Mucosa of gallbladder (tissue), 1 donor: ENCODE measurements around the gene ARHGEF7. TPM values are rescaled to one million over a fixed set of nuclear protein-coding genes. Genes with fewer than 3 reads are reported as not detected.
A peak's percentile ranks its signal among the peaks of the same experiment; 100 is the strongest.
"Not testable (repeated sequence)": the region's sequence is repeated elsewhere in the genome, so short reads cannot be mapped to it uniquely, and the experiment has no call there.

Experiments
- DNase-seq: peaks from one replicate; pipeline ENCODE4 v3.0.0-alpha.2; 2020; ENCODE audit warnings: low spot score
- total RNA-seq: library from RNA; stranded (reverse); gene quantifications from one replicate; pipeline ENCODE4 v1.2.1, GENCODE V29; 2021
- donor health status: DM: no; HTN: no; CAD: no.

Gene ARHGEF7
- total RNA-seq, 1 donor from 2014 or later: 70.7 TPM

DNA sequence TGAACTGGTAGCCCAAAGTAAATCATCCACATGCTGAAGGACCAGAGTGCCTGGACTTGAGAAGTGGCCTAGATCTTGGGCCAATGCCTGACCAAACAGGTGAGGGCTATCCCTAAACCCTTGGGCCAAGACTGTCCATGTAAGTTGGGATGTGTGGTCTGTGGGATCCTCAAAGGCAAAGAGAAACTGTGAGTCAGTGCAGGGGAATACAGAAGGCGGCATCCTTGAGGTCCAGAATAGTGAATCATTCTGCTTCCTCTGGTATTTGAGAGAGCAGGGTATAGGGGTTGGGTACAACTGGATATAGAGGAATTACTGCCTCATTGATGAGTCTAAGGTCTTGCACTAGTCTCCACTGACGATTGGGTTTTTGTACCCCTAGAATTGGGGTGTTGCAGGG, 79.5 kb downstream of the ARHGEF7 start:
- not testable (repeated sequence) for DNase-seq

GRCh38 chr13:111198732-111199378, 83.7 kb downstream of the ARHGEF7 start:
- not testable (repeated sequence) for DNase-seq

DNA sequence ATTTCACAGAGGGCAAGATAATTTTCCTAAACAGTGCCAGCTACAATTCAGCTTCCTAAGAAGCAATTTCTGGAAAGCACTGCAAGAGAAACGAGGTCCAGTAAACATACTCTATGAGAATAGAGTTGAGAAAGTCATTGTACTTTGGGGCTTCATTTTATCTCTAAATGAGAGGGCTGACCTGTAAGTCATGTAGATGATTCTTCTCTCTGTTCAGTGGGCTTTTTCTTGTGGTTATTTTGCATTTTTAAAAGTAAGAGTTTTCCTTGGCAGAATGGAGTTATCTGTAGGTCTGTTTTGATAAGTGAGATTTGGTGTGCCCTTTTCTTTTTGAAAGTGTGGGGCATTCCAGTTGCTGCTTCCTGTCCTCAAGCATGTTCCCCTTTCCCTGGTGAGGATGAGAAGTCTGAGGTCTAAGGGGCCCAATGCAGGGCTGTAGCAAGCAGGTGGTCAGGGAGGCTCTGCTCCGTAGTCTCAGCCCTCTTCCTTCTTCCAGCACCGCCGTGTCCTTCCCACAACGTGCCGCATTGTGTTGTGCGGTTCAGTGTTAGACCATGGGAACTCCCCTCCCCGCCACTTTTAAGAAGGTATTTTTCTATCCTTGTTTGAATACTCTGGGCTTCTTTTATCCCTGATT, 86.3 kb downstream of the ARHGEF7 start:
- no peak for DNase-seq

- no peak for DNase-seq
Measured at GRCh38 chr13:111202156-111202621, 87.1 kb downstream of the ARHGEF7 start.

- DNase-seq: no peak
Measured at GRCh38 chr13:111202745-111203144, 87.6 kb downstream of the ARHGEF7 start.

GRCh38 chr13:111203736-111204389, 88.8 kb downstream of the ARHGEF7 start:
- no peak for DNase-seq

DNA sequence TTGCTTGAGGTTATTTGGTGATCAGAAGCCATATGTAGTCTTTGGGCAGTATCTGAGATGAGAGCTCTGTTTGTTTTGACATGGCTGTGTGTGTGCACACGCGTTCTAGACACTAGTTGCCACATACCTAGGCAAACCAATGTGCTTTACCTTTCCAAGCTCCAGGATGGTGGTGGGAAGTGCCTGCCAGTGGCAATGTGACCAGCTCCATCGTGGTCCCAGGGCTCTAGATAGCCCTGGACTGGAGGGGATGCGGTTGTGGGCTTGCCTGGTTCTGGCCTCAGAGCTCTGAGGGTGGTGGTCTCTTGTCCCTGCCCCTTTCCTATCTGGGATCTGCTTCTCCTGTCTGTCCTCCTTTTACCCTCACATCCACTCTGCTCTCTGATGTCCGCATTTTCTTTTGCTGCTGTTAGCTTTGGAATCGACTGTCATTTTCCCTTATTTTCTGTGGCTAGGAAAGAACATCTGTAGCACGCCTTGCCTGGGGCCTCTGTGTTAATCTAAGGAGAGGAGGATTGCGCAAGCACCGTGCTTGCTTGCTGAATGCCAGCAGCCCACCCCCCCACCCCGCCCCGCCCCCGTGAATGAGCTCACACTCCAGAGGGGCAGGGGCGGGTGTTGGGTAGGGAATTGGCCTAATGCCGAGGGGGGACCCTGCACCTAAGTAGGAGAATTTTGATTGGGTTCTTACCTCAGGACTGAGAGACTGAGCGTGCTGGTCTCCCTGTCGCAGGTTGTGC, 89.5 kb downstream of the ARHGEF7 start:
- peak; percentile 31 for DNase-seq

DNA sequence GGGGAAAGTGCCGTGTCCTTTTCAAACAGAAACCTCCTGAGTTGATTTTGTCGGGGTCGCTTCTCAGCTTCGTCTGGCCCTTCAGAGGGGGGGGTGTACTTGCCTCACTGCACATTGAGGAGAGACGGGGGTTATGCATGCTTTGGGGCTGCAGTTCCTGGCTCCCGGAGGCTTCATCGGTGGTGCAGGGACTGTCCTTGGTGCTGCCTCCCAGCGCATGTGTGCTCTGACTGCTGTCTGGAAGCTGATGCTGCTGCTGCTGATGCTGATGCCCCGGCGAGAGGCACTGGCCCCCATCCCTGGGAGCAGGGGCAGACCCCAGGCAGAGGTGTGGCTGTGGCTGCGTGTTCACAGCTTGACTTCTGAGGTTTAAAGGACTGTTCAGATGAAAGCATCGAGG, 91.0 kb downstream of the ARHGEF7 start:
- no peak for DNase-seq

GRCh38 chr13:111209613-111210012, 94.5 kb downstream of the ARHGEF7 start:
- no peak for DNase-seq

DNA sequence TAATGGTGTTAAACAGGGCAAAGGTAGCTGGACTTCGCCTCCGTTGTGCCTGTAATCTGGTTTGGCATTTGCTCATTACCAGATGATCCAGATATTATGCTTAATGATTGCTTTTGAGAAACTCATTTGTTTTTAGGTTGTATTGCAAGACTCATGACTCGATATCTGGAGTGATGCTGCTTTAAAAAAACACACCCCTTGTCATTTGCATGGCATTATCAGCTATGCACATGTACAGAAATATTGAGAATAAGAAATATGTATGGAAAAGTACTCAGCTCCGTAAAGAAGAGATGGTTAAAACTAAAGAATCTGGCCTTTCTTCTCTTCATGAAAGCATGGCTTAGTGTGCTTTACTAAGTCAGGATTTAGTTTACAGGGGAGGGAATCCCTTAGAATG, 95.0 kb downstream of the ARHGEF7 start:
- no peak for DNase-seq

DNA sequence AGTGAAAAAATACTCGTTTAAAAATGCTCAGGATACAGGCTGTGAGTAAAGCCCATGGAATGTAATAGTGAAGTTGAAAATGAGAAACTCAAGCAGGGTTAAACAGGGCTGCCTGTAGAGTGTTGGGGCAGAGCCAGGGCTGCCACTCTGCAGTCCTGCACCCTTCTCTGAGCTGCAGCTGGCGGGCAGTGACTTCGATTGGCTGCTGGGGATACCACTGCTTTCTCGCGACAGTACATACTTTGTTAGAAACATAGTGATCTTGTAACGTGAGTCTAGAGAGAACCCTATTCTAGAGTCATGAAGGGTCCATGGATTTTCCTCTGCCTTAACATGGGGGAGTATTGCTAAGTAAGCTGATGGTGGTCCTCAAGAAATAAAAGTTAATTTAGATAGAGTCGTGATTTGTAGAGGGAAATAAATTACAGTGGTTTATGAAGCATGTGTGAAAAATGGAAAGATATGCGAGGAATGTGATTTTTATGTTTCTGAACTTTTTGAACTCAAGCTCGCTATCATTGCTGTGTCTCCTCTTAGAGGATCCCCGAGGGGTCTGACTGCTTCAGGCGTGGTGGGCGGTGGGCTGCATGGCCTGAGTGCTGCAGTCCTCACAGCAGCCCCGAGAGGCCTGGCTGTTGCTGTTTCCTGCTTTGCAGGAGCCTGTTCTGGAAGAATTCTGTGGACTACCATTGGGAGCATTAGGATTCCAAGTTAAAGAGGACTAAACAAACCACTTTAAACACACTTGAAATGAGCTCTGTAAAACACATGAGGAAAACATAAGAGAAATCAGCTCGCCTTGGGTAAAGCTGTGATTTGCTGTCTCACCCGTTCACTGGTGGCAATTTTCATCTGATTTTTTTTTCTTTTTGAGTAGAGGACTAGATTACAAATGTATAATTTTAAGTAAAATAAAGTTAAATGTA, 95.7 kb downstream of the ARHGEF7 start:
- DNase-seq: no peak

GRCh38 chr13:111211789-111212516, 96.8 kb downstream of the ARHGEF7 start:
- no peak for DNase-seq

- no peak for DNase-seq
Measured at GRCh38 chr13:111212517-111212873, 97.4 kb downstream of the ARHGEF7 start.

DNA sequence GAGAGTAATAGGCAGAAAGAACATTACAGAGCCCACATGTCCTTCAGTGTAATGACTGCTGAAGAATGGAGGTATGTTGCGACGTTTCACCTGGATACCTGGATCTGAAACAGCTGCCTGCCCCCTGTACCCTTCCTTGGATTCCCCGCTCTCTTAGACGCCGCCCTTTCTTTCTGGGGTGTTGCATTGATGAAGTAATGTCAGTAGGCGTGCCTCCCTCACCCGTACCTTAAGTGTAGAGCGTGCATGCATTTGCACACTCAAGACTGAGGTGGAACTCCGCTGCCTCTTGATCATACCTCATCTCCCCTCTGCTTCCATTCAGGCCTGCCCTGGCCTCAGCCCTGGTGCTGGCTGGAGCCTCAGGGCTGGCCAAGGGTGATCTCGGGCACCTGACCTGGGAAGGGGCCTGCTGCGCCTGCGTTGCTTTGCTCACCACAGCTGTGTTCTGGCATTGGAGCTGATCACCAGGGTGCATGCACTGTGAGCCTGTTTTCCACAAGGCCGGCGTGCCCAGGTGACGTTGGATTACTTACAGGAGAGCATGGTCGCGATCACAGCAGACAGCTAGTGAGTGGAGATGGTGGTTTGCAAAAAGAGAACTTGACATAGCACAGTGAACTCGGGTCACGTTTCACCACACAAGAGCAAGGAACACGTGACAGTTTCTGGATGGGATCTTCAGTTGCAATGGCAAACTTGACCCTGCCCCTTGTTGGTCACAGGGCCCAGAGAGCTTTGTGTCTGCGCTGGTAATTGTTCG, 99.0 kb downstream of the ARHGEF7 start:
- peak; percentile 21 for DNase-seq

DNA sequence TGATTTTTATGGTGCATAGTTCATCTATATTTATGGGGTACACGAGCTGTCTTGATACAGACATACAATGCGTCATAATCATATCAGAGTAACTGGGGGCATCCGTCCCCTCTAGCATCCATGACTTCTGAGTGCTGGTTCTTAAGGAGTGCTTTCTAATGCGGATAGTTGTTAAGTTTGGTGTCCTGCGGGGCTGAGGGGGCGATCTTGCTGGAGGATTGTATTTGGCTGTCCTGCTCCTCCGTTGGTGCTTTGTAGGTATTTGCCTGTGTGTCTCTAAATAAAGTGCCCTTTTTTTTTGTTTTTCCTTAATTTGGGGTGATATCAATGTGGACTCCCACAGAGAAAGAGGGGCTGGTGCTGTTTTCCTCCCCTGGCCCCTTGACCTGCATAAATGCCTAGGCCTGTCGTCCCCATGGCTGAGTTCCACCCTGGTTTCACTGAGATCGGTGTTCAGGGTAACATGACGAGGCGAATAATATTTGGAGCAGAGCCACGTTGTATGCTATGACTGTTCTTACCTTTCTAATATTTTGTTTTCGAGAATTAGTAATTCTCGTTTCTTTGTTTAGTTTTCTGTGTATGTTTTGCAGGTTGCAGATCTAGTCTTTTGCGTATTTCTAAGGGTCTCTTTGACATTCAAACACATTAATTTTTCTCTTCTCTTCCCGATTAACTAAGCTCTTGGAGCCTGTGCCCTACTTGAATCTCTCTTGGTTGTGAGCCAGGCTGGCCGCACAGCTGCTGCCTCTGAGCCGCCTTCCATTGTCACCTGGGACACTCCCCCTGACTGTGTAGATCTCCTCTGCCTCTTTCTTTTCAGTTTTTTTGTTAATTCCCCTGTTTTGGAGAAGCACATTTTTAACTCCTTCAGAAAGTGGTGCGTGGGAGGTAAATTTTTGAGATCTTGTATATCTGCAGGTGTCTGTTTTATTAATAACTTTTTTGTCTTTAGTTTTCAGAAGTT, 100.3 kb downstream of the ARHGEF7 start:
- DNase-seq: no peak

DNA sequence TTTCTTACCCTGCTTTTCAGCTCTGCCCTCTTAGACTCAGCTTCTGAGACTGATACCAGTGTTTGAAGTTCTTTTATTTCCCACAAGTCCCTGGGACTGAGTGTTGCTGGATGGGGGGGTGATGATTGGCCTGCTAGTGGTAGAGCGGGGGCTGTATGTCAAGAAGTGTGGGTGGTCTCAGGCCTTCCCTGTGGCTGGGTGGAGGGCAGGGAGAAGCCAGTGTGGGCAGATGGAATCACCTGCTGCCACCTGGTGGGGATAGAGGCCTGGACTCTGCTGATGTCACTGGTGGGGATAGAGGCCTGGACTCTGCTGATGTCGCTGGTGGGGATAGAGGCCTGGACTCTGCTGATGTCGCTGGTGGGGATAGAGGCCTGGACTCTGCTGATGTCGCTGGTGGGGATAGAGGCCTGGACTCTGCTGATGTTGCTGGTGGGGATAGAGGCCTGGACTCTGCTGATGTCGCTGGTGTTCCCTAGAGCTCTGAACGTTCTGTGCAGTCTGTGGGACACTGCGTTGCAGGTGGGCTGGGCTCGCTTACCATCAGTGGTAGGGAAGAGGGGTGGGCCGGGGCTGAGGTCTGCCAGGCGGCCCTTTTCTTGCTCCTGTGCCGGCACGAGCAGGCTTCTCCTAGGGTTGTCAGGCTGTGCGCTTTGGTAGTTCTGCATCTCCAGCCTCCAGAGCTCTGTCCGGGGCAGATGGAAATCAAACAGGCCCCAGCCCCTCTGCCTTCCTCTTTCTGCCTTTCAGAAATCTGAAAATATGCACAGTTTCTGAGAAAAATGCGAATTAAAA, 101.3 kb downstream of the ARHGEF7 start:
- no peak for DNase-seq

DNA sequence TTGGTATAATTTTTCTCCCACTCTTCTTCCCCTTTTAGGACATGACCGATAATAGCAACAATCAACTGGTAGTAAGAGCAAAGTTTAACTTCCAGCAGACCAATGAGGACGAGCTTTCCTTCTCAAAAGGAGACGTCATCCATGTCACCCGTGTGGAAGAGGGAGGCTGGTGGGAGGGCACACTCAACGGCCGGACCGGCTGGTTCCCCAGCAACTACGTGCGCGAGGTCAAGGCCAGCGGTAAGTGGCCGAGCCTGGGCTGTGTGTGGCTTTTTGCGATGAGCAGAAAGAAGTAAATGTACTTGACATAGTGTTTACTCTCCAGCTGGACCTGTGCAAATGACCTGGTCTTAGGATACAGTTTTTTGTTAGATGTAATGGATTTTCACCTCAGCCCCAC, 102.5 kb downstream of the ARHGEF7 start:
- peak; percentile 64 for DNase-seq

DNA sequence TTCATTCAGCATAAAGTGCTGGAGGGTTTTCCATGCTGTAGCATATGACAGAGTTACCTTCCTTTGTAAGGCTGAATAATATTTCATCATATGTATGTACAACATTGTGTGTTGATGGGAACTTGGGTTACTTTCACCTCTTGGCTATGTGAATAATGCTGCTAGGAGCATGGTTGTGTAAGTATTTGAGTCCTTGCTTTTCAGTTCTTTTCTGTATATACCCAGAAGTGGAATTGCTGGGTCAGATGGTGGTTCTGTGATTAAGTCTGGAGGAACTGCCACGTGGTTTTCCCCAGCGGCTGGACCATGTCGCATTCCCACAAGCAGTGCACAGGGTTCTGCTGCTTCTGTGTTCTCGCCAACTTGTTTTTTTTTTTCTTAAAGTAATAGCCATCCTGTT, 104.2 kb downstream of the ARHGEF7 start:
- peak; percentile 43 for DNase-seq
